GM19452 (cell line): ENCODE results near the gene CIAO2B.
"Not testable (repeated sequence)": the region's sequence is repeated elsewhere in the genome, so short reads cannot be mapped to it uniquely, and the experiment has no call there.

ENCODE experiments used
- ATAC-seq: cut with Tn5 transposase; IDR thresholded peaks from one replicate; pipeline ENCODE4 v1.9.1; 2021; ENCODE audit not compliant: unreplicated experiment

The CIAO2B gene

DNA sequence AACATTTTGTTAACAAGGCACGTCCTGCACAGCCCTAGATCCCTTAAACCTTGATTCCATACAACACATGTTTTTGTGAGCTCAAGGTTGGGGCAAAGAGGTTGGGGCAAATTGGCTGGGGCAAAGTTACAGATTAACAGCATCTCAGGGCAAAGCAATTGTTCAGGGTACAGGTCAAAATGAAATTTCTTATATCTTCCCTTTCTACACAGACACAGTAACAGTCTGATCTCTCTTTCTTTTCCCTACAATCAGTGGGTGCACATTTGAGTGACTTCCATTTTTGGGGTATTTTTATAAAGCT lies 21.9 kb upstream of the CIAO2B start:
- ATAC-seq: not testable (repeated sequence)

DNA sequence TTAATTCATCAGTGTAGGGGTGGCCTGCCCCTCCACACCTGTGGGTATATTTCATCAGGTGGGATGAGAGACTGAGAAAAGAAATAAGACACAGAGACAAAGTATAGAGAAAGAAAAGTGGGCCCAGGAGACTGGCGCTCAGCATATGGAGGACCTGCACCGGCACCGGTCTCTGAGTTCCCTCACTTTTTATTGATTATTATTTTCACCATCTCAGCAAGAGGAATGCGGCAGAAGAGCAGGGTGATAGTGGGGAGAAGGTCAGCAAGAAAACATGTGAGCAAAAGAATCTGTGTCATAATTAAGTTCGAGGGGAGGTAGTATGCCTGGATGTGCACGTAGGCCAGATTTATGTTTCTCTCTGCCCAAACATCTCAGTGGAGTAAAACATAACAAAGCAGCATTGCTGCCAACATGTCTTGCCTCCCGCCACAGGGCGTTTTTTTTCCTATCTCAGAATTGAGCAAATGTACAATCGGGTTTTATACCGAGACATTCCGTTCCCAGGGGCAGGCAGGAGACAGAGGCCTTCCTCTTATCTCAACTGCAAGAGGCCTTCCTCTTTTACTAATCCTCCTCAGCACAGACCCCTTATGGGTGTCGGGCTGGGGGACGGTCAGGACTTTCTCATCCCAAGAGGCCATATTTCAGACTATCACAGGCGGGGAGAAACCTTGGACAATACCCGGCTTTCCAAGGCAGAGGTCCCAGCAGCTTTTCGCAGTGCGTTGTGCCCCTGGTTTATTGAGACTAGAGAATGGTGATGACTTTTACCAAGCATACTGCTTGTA lies 21.4 kb upstream of the CIAO2B start:
- ATAC-seq: not testable (repeated sequence)

DNA sequence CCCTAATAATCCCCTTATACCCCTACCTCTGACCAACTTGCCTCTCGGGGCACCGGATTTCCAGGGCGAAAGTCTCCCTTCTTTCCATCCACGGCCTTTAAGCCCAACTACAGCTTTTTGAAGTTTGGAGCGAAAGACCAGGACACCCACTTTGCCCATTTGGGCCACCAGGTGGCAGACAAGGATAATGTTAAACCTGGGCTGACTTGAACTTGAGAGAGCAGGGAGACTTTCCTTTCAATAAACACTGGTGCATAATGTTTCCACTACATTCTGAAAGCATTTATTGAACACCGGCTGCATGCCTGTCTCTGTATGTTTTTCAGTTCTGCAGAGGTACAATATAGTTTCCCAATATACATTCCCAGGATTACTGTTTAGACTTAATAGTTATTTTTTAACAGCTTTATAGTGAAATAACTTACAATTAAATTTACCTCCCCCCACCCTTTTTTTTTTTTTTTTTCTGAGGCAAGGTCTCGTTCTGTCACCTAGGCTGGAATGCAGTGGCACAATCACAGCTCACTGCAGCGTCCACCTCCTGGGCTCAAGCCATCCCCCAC lies 20.0 kb upstream of the CIAO2B start:
- ATAC-seq: no peak

DNA sequence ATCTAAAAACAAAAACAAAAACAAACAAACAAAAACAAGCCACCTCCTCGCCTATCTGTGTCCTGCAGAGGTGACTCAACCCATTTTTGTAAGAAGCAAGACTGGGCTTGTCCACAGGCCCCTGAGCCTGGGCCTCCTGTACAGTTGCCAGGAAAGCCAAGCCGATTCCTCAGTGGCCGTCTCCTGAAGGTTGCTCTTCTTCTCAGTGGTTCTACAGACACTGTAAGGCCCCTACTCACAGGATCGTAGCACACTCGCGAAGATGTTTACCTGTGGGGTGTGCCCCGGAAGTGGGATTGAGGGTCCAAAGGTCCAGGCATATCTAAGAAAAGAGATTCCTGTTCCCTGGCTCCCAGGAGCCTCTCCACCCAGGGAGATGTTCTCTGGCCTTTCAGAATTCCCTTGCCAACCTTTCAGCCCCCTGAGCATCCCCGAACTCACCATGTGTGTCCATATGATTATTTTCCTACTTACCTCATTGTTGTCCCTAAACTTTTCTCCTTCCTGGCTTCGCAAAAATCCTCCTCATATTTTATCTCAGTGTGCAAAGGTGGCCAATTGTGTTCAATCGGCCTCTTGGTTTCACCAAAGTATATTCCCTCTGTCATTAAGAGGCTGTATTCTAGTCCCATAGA lies 19.4 kb upstream of the CIAO2B start:
- no peak for ATAC-seq

DNA sequence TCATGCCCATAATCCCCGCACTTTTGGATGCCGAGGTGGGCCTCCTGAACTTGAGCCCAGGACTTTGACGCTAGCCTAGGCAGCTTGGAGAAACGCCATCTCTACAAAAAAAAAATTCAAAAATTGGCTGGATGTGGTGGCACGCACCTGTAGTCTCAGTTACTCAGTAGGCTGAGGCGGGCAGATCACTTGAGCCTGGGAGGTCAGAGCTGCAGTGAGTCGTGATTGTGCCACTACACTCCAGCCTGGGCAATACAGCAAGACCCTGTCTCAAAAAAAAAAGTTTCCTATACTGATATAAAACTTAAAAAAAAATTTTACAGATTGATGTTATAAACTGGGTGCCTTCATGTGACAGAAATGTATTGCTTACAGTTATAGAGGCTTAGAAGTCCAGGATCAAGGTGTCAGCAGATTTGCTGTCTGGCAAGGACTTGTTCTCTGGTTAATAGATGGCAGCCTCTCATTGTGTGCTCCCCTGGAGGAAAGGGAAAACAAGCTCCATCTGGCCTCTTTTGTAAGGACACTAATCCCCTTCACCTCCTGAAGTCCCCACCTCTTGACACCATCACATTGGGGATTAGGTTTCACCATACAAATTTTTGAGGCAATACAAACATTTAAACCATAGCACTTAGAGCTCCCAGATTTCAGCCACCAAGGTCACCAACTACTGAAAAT lies 18.4 kb upstream of the CIAO2B start:
- ATAC-seq: no peak

DNA sequence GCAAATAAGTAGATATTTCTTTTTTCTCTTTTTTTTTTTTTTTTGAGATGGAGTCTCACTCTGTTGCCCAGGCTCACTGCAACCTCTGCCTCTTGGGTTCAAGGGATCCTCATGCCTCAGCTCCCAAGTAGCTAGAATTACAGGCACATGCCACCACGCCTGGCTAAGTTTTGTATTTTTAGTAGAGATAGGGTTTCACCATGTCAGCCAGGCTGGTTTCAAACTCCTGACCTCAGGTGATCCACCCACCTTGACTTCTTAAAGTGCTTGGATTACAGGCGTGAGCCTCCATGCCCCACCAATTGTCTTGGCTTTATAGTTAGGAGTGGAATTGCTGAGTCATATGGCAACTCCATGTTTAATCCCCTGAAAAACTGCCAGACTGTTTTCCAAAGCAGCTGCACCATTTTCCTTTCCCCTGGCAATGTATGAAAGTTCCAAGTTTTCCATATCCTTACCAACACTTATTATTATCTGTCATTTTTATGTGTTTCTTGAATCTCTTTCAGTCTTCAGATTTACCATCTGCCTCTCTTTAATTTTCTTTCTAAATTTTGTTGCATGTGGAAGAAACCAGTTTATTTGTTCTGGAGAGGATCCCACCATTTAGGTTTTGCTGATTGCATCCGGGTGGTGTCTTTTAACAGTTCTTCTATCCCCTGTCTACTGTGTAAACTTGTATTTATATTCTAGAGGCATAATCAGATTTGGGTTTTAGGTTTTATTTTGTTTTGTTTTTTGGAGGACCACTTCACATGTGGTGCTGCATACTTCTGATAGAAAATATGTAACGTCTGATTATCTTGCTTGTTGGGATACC lies 17.0 kb upstream of the CIAO2B start:
- no peak for ATAC-seq

DNA sequence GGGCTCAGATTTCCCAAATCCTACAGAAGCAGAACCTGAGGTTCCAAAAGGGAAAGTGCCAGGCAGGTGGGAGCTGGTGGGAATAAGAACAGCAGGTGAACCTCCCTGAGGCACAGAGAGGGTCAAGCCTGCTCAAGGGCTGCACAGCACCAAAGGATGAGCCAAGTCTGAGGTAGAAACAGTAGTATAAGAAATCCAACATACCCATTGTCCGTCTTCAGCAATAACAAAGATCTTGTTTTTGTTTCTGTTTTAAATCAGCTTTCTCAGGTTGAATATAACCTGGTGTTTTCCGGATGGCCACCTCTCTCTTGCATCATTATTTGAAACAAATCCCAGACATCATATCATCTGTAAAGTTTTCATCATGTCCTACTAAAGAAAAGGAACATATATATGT lies 16.2 kb upstream of the CIAO2B start:
- no peak for ATAC-seq

DNA sequence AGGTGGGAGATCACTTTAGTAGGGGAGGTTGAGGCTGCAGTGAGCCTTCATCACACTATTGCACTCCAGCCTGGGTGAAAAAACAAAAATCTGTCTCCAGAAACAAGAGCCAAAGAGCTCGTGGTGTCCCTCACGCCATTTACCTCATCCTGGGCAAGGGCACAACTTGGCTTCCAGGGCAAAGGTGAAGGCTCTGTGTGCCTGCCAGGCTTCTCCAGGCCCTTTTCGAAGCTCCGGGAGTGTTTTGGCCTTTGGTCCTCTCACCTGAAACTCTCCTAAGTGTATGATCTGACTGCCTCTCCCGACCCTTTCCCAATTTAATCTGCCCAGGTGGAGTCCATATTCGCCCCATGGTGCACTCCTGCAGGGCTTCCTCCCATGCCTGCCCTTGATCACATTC lies 15.3 kb upstream of the CIAO2B start:
- no peak for ATAC-seq

DNA sequence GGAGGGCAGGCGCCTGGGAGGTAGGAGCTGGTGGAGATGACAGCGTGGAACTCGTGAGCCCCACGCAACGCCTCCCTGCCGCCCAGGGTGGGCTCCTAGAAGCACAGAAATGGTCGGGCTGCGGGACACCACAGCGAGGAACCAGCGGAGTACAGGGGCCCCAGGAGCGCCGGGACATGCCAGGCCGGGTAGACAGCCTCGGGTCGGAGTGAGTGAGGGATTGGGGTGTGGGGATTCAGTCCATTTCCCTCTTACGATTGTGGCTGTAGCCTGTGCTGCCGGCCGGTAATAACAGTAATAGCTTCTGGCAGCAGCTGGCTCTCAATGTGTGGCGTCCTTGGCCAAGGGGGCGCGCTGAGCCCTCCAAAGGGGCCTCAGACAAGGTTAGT lies 14.6 kb upstream of the CIAO2B start:
- ATAC-seq: no peak

DNA sequence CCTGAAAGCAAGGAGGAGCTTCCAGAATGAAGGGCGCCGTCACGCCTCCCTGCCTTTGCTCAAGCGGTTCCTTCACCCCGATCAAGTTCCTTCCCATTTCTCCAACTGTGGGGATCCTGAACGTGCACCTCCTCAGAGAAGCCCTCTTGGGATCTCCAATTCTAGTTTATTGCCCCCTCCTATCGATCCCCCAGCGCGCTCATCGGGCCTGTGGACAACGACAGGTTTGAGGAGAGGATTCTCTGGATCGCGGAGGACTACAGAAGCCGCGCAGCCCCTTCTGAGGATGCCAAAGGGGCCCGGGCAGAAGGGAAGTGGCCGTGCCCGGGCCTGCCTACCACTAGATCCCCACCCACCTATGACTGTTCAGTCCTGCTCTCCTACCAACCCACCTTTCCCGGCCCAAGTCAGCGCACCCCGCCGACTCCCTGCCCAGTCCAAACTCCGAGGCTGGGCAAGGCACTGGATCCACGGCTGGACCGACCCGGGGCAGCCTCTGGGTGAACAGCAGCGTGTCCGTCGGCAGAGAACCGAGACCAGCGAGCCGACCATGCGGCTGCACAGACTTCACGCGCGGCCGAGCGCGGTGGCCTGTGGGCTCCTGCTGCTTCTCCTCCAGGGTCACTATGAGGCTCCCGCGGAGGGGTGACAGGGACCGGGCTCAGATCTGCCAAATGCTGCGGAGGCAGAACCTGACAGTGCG lies 14.1 kb upstream of the CIAO2B start:
- ATAC-seq: no peak

DNA sequence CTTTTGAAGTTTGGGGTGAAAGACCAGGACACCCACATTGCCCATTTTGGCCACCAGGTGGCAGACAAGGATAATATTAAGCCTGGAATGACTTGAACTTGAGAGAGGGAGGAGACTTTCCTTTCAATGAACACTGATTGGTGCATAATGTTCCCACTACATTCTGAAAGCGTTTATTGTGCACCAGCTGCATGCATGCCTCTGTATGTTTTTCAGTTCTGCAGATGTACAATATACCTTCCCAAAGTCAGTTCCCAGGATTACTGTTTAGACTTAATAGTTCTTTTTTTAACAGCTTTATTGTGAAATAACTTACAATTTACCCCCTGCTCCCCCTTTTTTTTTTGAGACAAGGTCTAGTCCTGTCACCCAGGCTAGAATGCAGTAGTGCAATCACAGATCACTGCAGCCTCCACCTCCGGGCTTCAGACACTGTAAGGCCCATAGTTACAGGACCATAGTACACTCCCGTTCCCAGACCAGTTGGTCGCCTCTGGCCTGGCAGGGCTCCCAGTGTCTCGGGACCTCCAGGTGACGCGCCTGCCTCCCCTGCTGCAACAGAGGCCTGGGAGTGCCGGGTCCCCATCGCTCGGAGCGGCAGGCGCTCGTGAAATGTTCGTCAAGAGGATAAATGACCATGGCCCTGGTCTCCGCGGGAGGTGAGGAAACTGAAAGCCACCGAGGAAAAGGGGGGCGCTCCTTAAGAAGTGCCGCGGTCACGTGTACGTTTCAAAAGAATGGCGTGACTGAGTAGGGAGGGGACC lies 13.3 kb upstream of the CIAO2B start:
- ATAC-seq: no peak

DNA sequence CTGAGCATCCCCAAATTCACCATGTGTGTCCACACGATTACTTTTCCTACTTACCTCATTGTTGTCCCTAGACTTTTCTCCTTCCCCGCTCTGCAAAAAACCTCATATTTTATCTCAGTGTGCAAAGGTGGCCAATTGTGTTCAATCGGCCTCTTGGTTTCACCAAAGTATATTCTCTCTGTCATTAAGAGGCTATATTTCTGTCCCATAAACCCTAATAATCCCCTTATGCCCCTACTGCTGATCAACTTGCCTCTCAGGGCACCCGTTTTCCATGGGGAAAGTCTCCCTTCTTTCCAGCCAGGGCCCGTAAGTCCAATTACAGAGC lies 12.7 kb upstream of the CIAO2B start:
- ATAC-seq: no peak

DNA sequence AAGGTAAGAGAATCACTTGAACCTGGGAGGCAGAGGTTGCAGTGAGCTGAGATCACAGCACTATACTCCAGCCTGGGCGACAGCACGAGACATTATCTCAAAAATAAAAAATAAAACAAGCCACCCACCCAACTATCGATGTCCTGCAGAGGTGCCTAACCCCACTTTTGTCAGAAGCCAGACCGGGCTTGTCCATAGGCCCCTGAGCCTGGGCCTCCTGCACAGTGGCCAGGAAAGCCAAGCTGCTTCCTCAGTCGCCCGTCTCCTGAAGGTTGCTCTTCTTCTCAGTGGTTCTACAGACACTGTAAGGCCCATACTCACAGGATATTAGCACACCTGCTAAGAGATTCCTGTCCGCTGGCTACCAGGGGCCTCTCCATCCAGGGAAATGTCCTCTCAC lies 12.3 kb upstream of the CIAO2B start:
- ATAC-seq: no peak

DNA sequence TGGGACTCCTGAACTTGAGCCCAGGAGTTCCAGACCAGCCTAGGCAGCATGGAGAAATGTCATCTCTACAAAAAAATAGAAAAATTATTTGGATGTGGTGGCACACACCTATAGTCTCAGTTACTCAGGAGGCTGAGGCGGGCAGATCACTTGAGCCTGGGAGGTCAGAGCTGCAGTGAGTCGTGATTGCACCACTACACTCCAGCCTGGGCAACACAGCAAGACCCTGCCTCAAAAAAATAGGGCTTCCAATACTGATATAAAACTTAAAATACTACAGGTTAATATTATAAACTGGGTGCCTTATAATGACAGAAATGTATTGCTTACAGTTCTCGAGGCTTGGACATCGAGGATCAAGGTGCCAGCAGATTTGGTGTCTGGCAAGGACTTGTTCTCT lies 11.7 kb upstream of the CIAO2B start:
- ATAC-seq: no peak

DNA sequence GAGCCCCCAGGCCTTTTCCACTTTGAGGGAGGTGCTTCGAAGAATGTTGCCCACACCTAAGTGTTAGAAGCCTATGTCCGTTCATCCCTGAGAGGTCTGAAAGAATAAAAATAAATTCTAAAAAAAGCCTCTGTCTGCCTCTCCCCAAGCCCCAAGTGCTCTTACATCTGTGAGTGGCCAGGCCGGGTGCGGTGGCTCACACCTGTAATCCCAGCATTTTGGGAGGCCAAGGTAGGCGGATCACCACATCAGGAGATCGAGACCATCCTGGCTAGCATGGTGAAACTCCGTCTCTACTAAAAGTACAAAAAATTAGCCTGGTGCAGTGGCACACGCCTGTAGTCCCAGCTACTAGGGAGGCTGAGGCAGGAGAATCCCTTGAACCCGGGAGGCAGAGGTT lies 10.8 kb upstream of the CIAO2B start:
- ATAC-seq: not testable (repeated sequence)

DNA sequence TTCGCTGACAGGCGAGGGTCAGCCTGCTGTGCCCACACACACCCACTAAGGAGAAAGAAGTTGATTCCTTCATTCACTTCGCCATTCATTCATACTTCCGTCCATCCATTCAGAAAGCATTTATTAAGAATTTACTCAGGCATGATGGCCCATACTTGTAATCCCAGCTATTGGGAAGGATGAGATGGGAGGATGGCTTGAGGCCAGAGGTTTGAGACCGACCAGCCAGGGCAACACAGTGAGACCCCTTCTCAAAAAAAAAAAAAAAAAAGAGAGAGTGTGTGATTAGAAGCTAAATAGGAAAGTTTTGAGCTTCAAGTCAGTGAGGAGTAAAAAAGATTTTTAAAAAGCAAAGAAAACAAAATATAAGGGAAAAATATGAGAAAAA lies 9.8 kb upstream of the CIAO2B start:
- ATAC-seq: no peak

DNA sequence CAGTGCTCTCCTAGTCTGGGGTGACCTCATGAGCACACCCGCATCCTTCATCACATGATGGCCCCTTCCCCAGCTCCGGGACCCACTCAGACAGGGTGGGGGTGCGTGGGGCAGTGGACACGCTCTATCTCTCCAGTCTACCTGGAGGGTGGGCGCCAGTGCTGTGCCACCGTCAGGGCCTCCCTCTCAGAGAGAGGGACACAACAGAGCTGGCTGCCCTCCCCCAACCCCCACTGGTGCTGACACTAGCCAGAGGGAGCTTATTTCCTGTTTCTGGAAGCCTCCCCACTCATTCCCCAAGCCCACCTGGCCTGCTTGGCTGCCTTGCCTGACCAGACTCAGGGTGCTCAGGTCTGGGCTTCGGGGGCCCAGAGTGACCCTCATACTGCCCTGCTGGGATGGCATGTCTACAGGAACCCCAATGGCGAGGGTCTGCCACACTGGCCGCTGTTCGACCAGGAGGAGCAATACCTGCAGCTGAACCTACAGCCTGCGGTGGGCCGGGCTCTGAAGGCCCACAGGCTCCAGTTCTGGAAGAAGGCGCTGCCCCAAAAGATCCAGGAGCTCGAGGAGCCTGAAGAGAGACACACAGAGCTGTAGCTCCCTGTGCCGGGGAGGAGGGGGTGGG lies 9.3 kb upstream of the CIAO2B start:
- no peak for ATAC-seq

DNA sequence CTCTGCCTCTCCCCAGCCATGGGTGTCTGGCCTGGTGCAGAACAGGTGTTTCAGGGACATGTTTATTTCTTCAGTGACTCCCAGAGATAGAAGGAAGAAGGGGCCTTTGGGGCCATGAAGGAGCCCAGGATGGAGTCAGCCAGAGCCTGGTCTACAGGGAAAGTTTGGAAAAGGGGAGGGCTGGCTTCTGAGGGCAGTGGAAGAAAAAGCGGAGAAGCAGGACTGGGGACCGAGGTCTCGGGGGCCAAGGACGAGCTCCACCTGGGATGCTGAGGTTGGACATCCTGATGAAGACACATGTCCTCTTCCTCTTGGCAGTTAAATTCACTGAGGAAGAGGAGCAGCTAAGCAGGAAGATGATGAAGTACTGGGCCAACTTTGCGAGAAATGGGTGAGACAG lies 8.8 kb upstream of the CIAO2B start:
- no peak for ATAC-seq

DNA sequence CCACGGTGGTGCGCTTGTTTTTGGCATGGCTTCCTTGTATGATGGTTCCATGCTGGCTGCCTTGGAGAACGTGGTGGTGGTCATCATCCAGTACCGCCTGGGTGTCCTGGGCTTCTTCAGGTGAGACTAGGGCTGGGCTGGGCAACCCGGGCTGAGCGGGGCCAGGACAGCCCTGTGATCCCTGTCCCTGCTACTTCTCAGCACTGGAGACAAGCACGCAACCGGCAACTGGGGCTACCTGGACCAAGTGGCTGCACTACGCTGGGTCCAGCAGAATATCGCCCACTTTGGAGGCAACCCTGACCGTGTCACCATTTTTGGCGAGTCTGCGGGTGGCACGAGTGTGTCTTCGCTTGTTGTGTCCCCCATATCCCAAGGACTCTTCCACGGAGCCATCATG lies 6.0 kb upstream of the CIAO2B start:
- ATAC-seq: no peak

DNA sequence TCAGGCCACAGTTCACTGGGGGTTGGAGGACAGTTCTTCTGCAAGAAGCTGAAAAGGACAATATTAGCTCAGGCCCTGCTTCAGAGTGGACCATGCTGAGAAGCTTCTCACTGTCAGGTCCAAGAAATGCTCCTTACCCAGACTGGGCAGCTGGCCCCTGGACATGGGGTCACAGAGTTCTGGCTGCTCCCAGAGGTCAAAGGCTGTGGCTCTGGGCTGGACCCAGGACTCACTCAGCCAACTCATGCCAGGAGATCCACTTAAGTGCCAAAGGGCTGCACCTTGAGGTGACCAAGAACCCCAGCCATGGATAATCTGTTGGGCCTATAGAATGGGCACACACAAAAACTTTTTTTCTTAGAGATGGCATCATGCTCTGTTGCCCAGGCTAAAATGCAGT lies 5.2 kb upstream of the CIAO2B start:
- no peak for ATAC-seq
